SK-N-SH treated with all-trans-retinoic acid at 6 μM for 48 hours (cell line): ENCODE measurements around the gene SLC6A15.

Experiments used
- ARNTL ChIP-seq: fragments of 450-650 bp; formaldehyde crosslinking; IDR thresholded peaks from 2 replicates; pipeline ENCODE4 v1.5.0; 2020; ENCODE audit warnings: low read depth, mild to moderate bottlenecking, moderate library complexity, borderline replicate concordance
- CREB5 ChIP-seq: fragments of 250-450 bp; sonication (Bioruptor Pico); IDR thresholded peaks from 2 replicates; pipeline ENCODE4 v1.5.1; 2020; ENCODE audit warnings: low read depth, mild to moderate bottlenecking, moderate library complexity
- CSDC2 ChIP-seq: fragments of 250-450 bp; sonication (Bioruptor Pico); IDR thresholded peaks from 2 replicates; pipeline ENCODE4 v1.5.0; 2020; ENCODE audit warnings: mild to moderate bottlenecking, moderate library complexity
- RARB ChIP-seq: fragments of 250-450 bp; sonication (Bioruptor Pico); IDR thresholded peaks from 2 replicates; pipeline ENCODE4 v1.8.0; 2021; ENCODE audit warnings: mild to moderate bottlenecking, moderate library complexity
- ZFP3 ChIP-seq: fragments of 250-450 bp; sonication (Bioruptor Pico); IDR thresholded peaks from 2 replicates; pipeline ENCODE4 v1.5.0; 2020; ENCODE audit warnings: mild to moderate bottlenecking, moderate library complexity
- ZNF565 ChIP-seq: fragments of 450-650 bp; formaldehyde crosslinking; conservative IDR thresholded peaks from 2 replicates; pipeline ENCODE4 v1.5.0; 2020; ENCODE audit warnings: low read depth, mild to moderate bottlenecking, moderate library complexity
- ZNF70 ChIP-seq: fragments of 450-650 bp; formaldehyde crosslinking; IDR thresholded peaks from 2 replicates; pipeline ENCODE4 v1.5.0; 2020; ENCODE audit warnings: mild to moderate bottlenecking, moderate library complexity

DNA sequence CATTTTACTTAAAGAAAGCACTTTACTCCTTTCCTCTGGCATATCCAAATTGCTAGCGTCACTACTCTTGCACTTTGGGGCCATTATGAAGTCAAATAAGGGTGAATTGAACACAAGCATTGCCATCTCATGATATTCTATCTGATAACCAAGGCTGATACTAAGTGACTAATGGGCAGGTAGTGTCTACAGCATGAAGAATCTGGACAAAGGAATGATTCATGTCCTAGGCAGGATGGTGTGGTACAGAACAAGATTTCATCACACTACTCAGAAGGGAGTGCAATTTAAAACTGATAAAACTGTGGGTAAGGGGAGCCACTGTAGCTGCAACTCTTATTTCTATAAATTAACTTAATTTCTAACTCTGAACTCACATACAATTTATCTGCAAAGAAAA is 7.7 kb upstream of the SLC6A15 start:
- TF ChIP-seq CREB5 (CRISPR knock-in tag) (no peak), RARB (CRISPR knock-in tag) (no peak), ZNF70 (CRISPR knock-in tag) (no peak), CSDC2 (CRISPR knock-in tag) (no peak), ZNF565 (CRISPR knock-in tag) (no peak), ARNTL (CRISPR knock-in tag) (no peak), ZFP3 (no peak)
